NB4 (cell line): ENCODE results near the gene GALNT12.

Source experiments
- CTCF ChIP-seq: IDR thresholded peaks from one replicate; pipeline ENCODE4 v1.5.1; 2012; ENCODE audit warnings: low read depth, low read length
- MAX ChIP-seq: IDR thresholded peaks from 2 replicates; pipeline ENCODE4 v1.6.1; 2011; ENCODE audit warnings: low read depth, low read length
- MYC ChIP-seq: IDR thresholded peaks from 2 replicates; pipeline ENCODE4 v1.6.1; 2011; ENCODE audit warnings: low read depth, low read length
- POLR2A ChIP-seq: IDR thresholded peaks from 2 replicates; pipeline ENCODE4 v1.6.1; 2011; ENCODE audit warnings: mild to moderate bottlenecking; ENCODE audit not compliant: insufficient read length; ENCODE audit errors: extremely low read depth

- TF ChIP-seq CTCF: no peak
- TF ChIP-seq POLR2A: no peak
- no peak for TF ChIP-seq MAX
- no peak for TF ChIP-seq MYC
Observed at GRCh38 chr9:98890256-98890655, 82.8 kb downstream of the GALNT12 start.
